Neural progenitor cell (in vitro differentiated cells): ENCODE results near the gene USP46. TPM values are rescaled to one million over a fixed set of nuclear protein-coding genes. Genes with fewer than 3 reads are reported as not detected.

Experiments
- DNase-seq: peaks from one replicate; pipeline ENCODE4 v3.0.0-alpha.2; 2016; ENCODE audit warnings: low spot score
- H2AFZ ChIP-seq: fragments of 200-600 bp; sonication (generic); replicated peaks from 2 replicates; pipeline ENCODE4 v1.6.1; 2016; ENCODE audit warnings: antibody characterized with exemption
- H3F3A ChIP-seq: fragments of 200-600 bp; sonication (generic); 2 replicates; pipeline ENCODE4 v1.6.1; 2016; ENCODE audit warnings: antibody characterized with exemption, low read depth
- H3K27ac ChIP-seq: fragments of 200-600 bp; sonication (generic); 2 replicates; pipeline ENCODE4 v1.5.1; 2016; ENCODE audit warnings: mild to moderate bottlenecking
- H3K27me3 ChIP-seq: fragments of 200-600 bp; sonication (generic); 2 replicates; pipeline ENCODE4 v1.6.1; 2016; ENCODE audit warnings: mild to moderate bottlenecking, moderate library complexity
- H3K36me3 ChIP-seq: fragments of 200-600 bp; sonication (generic); 2 replicates; pipeline ENCODE4 v1.5.1; 2016
- H3K4me1 ChIP-seq: fragments of 200-600 bp; sonication (generic); 2 replicates; pipeline ENCODE4 v1.6.1; 2016; ENCODE audit warnings: mixed run types
- H3K4me2 ChIP-seq: fragments of 200-600 bp; sonication (generic); 2 replicates; pipeline ENCODE4 v1.6.1; 2016
- H3K4me3 ChIP-seq: fragments of 200-600 bp; sonication (generic); 2 replicates; pipeline ENCODE4 v1.5.1; 2016
- H3K79me2 ChIP-seq: fragments of 200-600 bp; sonication (generic); 2 replicates; pipeline ENCODE4 v1.6.1; 2016; ENCODE audit warnings: low read depth
- H3K9ac ChIP-seq: fragments of 200-600 bp; sonication (generic); 2 replicates; pipeline ENCODE4 v1.6.1; 2016
- H3K9me3 ChIP-seq: fragments of 200-600 bp; sonication (generic); 2 replicates; pipeline ENCODE4 v1.5.1; 2016; ENCODE audit warnings: low read depth
- H4K20me1 ChIP-seq: fragments of 200-600 bp; sonication (generic); 2 replicates; pipeline ENCODE4 v1.6.1; 2016; ENCODE audit warnings: low read depth
- H3K27ac Mint-ChIP-seq: 3 replicates; pipeline ENCODE4 v1.8.0; 2021; ENCODE audit warnings: mixed read lengths
- H3K27me3 Mint-ChIP-seq: 2 replicates; pipeline ENCODE4 v1.8.0; 2022; ENCODE audit warnings: low read depth, mild to moderate bottlenecking, inconsistent platforms, moderate library complexity, mixed read lengths; ENCODE audit not compliant: insufficient read depth
- H3K36me3 Mint-ChIP-seq: 3 replicates; pipeline ENCODE4 v1.8.0; 2021; ENCODE audit warnings: mixed read lengths
- H3K4me1 Mint-ChIP-seq: 3 replicates; pipeline ENCODE4 v1.8.0; 2021; ENCODE audit warnings: mixed read lengths
- H3K4me3 Mint-ChIP-seq: 3 replicates; pipeline ENCODE4 v1.8.0; 2021; ENCODE audit warnings: mild to moderate bottlenecking, moderate library complexity, mixed read lengths
- H3K9me3 Mint-ChIP-seq: 3 replicates; pipeline ENCODE4 v1.8.0; 2020; ENCODE audit warnings: mixed read lengths
- CTCF ChIP-seq: fragments of 200-600 bp; sonication (generic); IDR thresholded peaks from 2 replicates; pipeline ENCODE4 v1.5.1; 2017; ENCODE audit warnings: antibody characterized with exemption, mild to moderate bottlenecking
- EZH2 ChIP-seq: fragments of 200-600 bp; sonication (generic); IDR thresholded peaks from 2 replicates; pipeline ENCODE4 v1.6.1; 2017; ENCODE audit warnings: antibody characterized with exemption, mild to moderate bottlenecking, moderate library complexity
- EZH2phosphoT487 ChIP-seq: fragments of 200-600 bp; sonication (generic); IDR thresholded peaks from 2 replicates; pipeline ENCODE4 v1.6.1; 2017; ENCODE audit warnings: antibody characterized with exemption
- total RNA-seq: library from RNA; depleted of rRNA; stranded (reverse); fragments of >200 nt; gene quantifications from 2 replicates; pipeline ENCODE4 v1.2.3, GENCODE V29; 2015; ENCODE audit warnings: low replicate concordance

USP46 gene
- total RNA-seq, 1 donor from 2014 or later = 51.3 TPM

- Histone ChIP-seq H3K4me3 (no peak overlapping the region), H3K9ac (no peak overlapping the region), H3K27ac (no peak overlapping the region), H2AFZ (no peak overlapping the region), H3K27me3 (no peaks in the 10 kb centered on the region), H3K79me2 (peaks cover 100% of the 10 kb centered on the region), H3K36me3 (no peaks in the 10 kb centered on the region), H3K4me2 (no peak overlapping the region), H3K4me1 (no peaks in the 10 kb centered on the region), H3F3A (no peaks in the 10 kb centered on the region), H4K20me1 (peaks cover 16% of the 10 kb centered on the region), H3K9me3 (no peaks in the 10 kb centered on the region)
- TF ChIP-seq CTCF = no peak
- TF ChIP-seq EZH2phosphoT487 = no peak
- no peak for TF ChIP-seq EZH2
- Mint-ChIP-seq H3K36me3 (peaks cover 59% of the 10 kb centered on the region), H3K27me3 (peaks cover 2% of the 10 kb centered on the region), H3K27ac (no peak overlapping the region), H3K4me3 (no peak overlapping the region), H3K9me3 (peaks cover 50% of the 10 kb centered on the region), H3K4me1 (no peaks in the 10 kb centered on the region)
- no peak for DNase-seq
Observed at GRCh38 chr4:52646741-52647140, 12.4 kb downstream of the USP46 start.

GRCh38 chr4:52646096-52646495 lies 13.0 kb downstream of the USP46 start:
- Histone ChIP-seq H3K9me3 (no peaks in the 10 kb centered on the region), H2AFZ (no peak overlapping the region), H4K20me1 (peaks cover 16% of the 10 kb centered on the region), H3K4me2 (no peak overlapping the region), H3K4me3 (no peak overlapping the region), H3K36me3 (no peaks in the 10 kb centered on the region), H3K27ac (no peak overlapping the region), H3K27me3 (no peaks in the 10 kb centered on the region), H3K79me2 (peaks cover 100% of the 10 kb centered on the region), H3K9ac (no peak overlapping the region), H3K4me1 (no peaks in the 10 kb centered on the region), H3F3A (no peaks in the 10 kb centered on the region)
- no peak for DNase-seq
- Mint-ChIP-seq H3K9me3 (peaks cover 50% of the 10 kb centered on the region), H3K27ac (no peak overlapping the region), H3K36me3 (peaks cover 57% of the 10 kb centered on the region), H3K4me1 (no peaks in the 10 kb centered on the region), H3K4me3 (no peak overlapping the region), H3K27me3 (peaks cover 2% of the 10 kb centered on the region)
- TF ChIP-seq CTCF (no peak), EZH2phosphoT487 (no peak), EZH2 (no peak)

- Mint-ChIP-seq H3K27ac (no peak overlapping the region), H3K4me3 (no peak overlapping the region), H3K9me3 (peaks cover 50% of the 10 kb centered on the region), H3K27me3 (peaks cover 2% of the 10 kb centered on the region), H3K36me3 (peaks cover 58% of the 10 kb centered on the region), H3K4me1 (no peaks in the 10 kb centered on the region)
- no peak for DNase-seq
- no peak overlapping the region for H3K4me3 ChIP-seq
- peaks cover 16% of the 10 kb centered on the region for H4K20me1 ChIP-seq
- no peak overlapping the region for H3K9ac ChIP-seq
- TF ChIP-seq CTCF = no peak
- no peak for TF ChIP-seq EZH2phosphoT487
- TF ChIP-seq EZH2 = no peak
- H3K27me3 ChIP-seq = no peaks in the 10 kb centered on the region
- no peaks in the 10 kb centered on the region for H3F3A ChIP-seq
- no peak overlapping the region for H3K27ac ChIP-seq
- H3K79me2 ChIP-seq = peaks cover 100% of the 10 kb centered on the region
- H3K4me1 ChIP-seq = no peaks in the 10 kb centered on the region
- H3K36me3 ChIP-seq = no peaks in the 10 kb centered on the region
- no peak overlapping the region for H3K4me2 ChIP-seq
- no peaks in the 10 kb centered on the region for H3K9me3 ChIP-seq
- H2AFZ ChIP-seq = no peak overlapping the region
Observed at GRCh38 chr4:52645300-52645699, 13.8 kb downstream of the USP46 start.
